ENCODE measurements around the gene LILRA6. TPM values are rescaled to one million over a fixed set of nuclear protein-coding genes. Genes with fewer than 3 reads are reported as not detected.
"Not testable (repeated sequence)": the region's sequence is repeated elsewhere in the genome, so short reads cannot be mapped to it uniquely, and the experiment has no call there.

Gene LILRA6
- total RNA-seq, 1 experiment from 2014 or later: not detected

DNA sequence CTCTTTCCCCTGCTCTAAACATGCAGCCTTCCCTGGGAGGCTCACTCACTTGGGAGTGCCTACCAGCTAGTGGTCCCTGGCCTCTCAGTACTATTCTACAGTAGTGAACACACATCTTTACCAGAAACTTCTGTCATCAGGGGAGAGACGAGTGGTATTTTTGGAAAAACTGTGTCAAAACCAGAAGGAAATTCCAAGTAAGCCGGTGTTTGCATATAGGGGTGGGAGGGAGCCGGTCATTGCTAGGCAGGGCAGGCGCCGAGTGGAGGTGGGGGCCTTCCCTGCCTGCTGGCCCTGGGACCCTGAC is 35.0 kb downstream of the LILRA6 start (continued):
- TF ChIP-seq, protein P1, sequence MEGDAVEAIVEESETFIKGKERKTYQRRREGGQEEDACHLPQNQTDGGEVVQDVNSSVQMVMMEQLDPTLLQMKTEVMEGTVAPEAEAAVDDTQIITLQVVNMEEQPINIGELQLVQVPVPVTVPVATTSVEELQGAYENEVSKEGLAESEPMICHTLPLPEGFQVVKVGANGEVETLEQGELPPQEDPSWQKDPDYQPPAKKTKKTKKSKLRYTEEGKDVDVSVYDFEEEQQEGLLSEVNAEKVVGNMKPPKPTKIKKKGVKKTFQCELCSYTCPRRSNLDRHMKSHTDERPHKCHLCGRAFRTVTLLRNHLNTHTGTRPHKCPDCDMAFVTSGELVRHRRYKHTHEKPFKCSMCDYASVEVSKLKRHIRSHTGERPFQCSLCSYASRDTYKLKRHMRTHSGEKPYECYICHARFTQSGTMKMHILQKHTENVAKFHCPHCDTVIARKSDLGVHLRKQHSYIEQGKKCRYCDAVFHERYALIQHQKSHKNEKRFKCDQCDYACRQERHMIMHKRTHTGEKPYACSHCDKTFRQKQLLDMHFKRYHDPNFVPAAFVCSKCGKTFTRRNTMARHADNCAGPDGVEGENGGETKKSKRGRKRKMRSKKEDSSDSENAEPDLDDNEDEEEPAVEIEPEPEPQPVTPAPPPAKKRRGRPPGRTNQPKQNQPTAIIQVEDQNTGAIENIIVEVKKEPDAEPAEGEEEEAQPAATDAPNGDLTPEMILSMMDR (IDR thresholded peaks at IDR 0.05 in 2 of 3, conservative IDR thresholded peaks at IDR 0.05 in 1 of 3; ENCODE audit: borderline replicate concordance in 1 of 3, insufficient read depth in 1 of 3, low read depth in 2 of 3, low read length in 2 of 3): no peak

DNA sequence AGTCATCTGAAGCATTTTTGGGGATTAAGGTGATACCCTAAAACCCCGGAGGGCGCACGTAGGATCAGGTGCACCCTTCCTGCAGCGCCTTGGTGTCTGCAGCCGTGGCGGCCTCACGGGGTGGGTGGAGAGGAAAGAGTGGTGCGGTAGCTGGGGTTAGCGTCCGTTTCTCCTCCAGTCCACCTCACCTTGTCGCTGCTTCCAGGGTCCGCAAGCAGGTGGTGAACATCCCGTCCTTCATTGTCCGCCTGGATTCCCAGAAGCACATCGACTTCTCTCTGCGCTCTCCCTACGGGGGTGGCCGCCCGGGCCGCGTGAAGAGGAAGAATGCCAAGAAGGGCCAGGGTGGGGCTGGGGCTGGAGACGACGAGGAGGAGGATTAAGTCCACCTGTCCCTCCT is 35.4 kb downstream of the LILRA6 start:
- Histone ChIP-seq H3K4me1 (ENCODE audit: control insufficient read depth in 1 of 2, insufficient read depth in 2 of 2, low read length in 2 of 2) (peaks cover 18 to 56% of the 10 kb centered on the region in 2 experiments), H3K36me3 (ENCODE audit: control insufficient read depth in 1 of 2, insufficient read depth in 2 of 2, low read length in 2 of 2) (peaks cover 47 to 60% of the 10 kb centered on the region in 2 experiments), H4K20me1 (ENCODE audit: insufficient read depth) (peaks cover 65% of the 10 kb centered on the region; the same call in 1 of the 2 replicates), H3K79me2 (ENCODE audit: insufficient read depth, low read length) (peaks cover 58% of the 10 kb centered on the region)
- H3K27me3 ChIP-seq (ENCODE audit: insufficient read depth, low read length); H2AFZ ChIP-seq (ENCODE audit: low read depth, low read length, poor library complexity, severe bottlenecking); H3K9ac ChIP-seq (ENCODE audit: low read length); BruUV-seq (replicated peaks); H3K9me2 ChIP-seq (ENCODE audit: insufficient read depth); ATAC-seq; CTCF ChIA-PET; RAD21 ChIA-PET (ENCODE audit: low non-redundant PET in 1 of 2, low total read pairs in 2 of 2, uncharacterized antibody in 2 of 2, unreplicated experiment in 2 of 2); H3K4me3 ChIP-seq (replicated peaks in 1 of 2; ENCODE audit: low read depth in 1 of 2, low read length in 2 of 2); intact Hi-C loops (cut with micrococcal nuclease); H3K9me3 ChIP-seq (ENCODE audit: control insufficient read depth in 1 of 2, insufficient read depth in 1 of 2, low read depth in 1 of 2, low read length in 2 of 2); DNase-seq (ENCODE audit: low read depth, low spot score); H3K27ac ChIP-seq (ENCODE audit: low read depth, low read length); POLR2A ChIA-PET; H3K4me2 ChIP-seq (ENCODE audit: low read length): not testable (repeated sequence)

DNA sequence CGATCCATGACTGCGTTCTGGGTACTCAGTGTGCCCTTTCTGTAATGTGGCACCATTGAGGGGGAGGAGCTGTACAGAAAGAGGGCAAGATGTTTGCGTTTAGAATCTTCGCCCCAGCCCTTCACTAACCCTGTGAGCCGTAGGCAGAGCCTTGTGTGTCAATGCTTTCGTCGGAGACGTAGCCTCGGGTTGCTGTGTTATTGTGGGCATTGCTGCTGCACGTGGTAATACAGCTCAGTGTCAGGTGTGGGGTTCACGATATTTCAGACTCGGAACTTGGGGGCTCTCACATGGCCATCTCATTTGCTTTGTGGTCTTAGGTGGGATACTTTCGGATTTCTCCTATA is 35.8 kb downstream of the LILRA6 start:
- no peaks in the 10 kb centered on the region for H3K9me2 ChIP-seq (ENCODE audit: insufficient read depth)
- BruUV-seq (replicated peaks): no TSS peak
- no peak for ATAC-seq
- no peak overlapping the region for H3K4me2 ChIP-seq (ENCODE audit: low read length)
- RAD21 ChIA-PET (ENCODE audit: low non-redundant PET in 1 of 2, low total read pairs in 2 of 2, uncharacterized antibody in 2 of 2, unreplicated experiment in 2 of 2): no interaction called here
- CTCF ChIA-PET: no interaction called here
- no peak overlapping the region for H3K4me3 ChIP-seq (replicated peaks in 1 of 2; ENCODE audit: low read depth in 1 of 2, low read length in 2 of 2)
- DNase-seq (ENCODE audit: low read depth, low spot score): no peak
- H3K4me1 ChIP-seq (ENCODE audit: control insufficient read depth in 1 of 2, insufficient read depth in 2 of 2, low read length in 2 of 2): peaks cover 18 to 60% of the 10 kb centered on the region in 2 experiments
- no peaks in the 10 kb centered on the region for H3K27me3 ChIP-seq (ENCODE audit: insufficient read depth, low read length)
- H3K9me3 ChIP-seq (ENCODE audit: control insufficient read depth in 1 of 2, insufficient read depth in 1 of 2, low read depth in 1 of 2, low read length in 2 of 2): no peaks in the 10 kb centered on the region
- peaks cover 69% of the 10 kb centered on the region; the same call in 1 of the 2 replicates for H4K20me1 ChIP-seq (ENCODE audit: insufficient read depth)
- POLR2A ChIA-PET: interaction anchor here (2.5 kb wide), 1 partner anchor 16 kb away, joined by 16 read pairs; the partner anchor contains the start of genes MBOAT7 and TSEN34
- no peak overlapping the region for H3K9ac ChIP-seq (ENCODE audit: low read length)
- peaks cover 62% of the 10 kb centered on the region for H3K79me2 ChIP-seq (ENCODE audit: insufficient read depth, low read length)
- TF ChIP-seq, protein P2, sequence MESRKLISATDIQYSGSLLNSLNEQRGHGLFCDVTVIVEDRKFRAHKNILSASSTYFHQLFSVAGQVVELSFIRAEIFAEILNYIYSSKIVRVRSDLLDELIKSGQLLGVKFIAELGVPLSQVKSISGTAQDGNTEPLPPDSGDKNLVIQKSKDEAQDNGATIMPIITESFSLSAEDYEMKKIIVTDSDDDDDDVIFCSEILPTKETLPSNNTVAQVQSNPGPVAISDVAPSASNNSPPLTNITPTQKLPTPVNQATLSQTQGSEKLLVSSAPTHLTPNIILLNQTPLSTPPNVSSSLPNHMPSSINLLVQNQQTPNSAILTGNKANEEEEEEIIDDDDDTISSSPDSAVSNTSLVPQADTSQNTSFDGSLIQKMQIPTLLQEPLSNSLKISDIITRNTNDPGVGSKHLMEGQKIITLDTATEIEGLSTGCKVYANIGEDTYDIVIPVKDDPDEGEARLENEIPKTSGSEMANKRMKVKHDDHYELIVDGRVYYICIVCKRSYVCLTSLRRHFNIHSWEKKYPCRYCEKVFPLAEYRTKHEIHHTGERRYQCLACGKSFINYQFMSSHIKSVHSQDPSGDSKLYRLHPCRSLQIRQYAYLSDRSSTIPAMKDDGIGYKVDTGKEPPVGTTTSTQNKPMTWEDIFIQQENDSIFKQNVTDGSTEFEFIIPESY (IDR thresholded peaks at IDR 0.05; ENCODE audit: extremely low read depth, insufficient replicate concordance, low read length): no peak
- no peak for TF ChIP-seq EGR1 (IDR thresholded peaks at IDR 0.05; ENCODE audit: low read depth)
- TF ChIP-seq ZNF274 (IDR thresholded peaks at IDR 0.05; ENCODE audit: low read depth, low read length): no peak
- TF ChIP-seq TCF7L2 (IDR thresholded peaks at IDR 0.05; ENCODE audit: borderline replicate concordance, extremely low read depth, insufficient read depth, insufficient read length): no peak
- TF ChIP-seq FOSL1 (IDR thresholded peaks at IDR 0.05; ENCODE audit: low read depth): no peak
- TF ChIP-seq ELF1 (IDR thresholded peaks at IDR 0.05; ENCODE audit: borderline replicate concordance, low read depth): no peak
- TF ChIP-seq RAD21 (IDR thresholded peaks at IDR 0.05; ENCODE audit: low read depth): no peak
- TF ChIP-seq, protein P3, sequence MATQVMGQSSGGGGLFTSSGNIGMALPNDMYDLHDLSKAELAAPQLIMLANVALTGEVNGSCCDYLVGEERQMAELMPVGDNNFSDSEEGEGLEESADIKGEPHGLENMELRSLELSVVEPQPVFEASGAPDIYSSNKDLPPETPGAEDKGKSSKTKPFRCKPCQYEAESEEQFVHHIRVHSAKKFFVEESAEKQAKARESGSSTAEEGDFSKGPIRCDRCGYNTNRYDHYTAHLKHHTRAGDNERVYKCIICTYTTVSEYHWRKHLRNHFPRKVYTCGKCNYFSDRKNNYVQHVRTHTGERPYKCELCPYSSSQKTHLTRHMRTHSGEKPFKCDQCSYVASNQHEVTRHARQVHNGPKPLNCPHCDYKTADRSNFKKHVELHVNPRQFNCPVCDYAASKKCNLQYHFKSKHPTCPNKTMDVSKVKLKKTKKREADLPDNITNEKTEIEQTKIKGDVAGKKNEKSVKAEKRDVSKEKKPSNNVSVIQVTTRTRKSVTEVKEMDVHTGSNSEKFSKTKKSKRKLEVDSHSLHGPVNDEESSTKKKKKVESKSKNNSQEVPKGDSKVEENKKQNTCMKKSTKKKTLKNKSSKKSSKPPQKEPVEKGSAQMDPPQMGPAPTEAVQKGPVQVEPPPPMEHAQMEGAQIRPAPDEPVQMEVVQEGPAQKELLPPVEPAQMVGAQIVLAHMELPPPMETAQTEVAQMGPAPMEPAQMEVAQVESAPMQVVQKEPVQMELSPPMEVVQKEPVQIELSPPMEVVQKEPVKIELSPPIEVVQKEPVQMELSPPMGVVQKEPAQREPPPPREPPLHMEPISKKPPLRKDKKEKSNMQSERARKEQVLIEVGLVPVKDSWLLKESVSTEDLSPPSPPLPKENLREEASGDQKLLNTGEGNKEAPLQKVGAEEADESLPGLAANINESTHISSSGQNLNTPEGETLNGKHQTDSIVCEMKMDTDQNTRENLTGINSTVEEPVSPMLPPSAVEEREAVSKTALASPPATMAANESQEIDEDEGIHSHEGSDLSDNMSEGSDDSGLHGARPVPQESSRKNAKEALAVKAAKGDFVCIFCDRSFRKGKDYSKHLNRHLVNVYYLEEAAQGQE (IDR thresholded peaks at IDR 0.05; ENCODE audit: low read depth): no peak
- TF ChIP-seq EZH2phosphoT487 (IDR thresholded peaks at IDR 0.05; ENCODE audit: borderline replicate concordance): no peak
- no peak for TF ChIP-seq CEBPB (IDR thresholded peaks at IDR 0.05; ENCODE audit: low read depth)
- no peak overlapping the region for H3K27ac ChIP-seq (ENCODE audit: low read depth, low read length)
- H3K36me3 ChIP-seq (ENCODE audit: control insufficient read depth in 1 of 2, insufficient read depth in 2 of 2, low read length in 2 of 2): peaks cover 51 to 64% of the 10 kb centered on the region in 2 experiments
- H2AFZ ChIP-seq (ENCODE audit: low read depth, low read length, poor library complexity, severe bottlenecking): no peak overlapping the region
- intact Hi-C loops (cut with micrococcal nuclease): no loop called here

All from HCT116 (cell line).